Endothelial cell of umbilical vein (primary cell): ENCODE results near the gene TRMT11. TPM values are rescaled to one million over a fixed set of nuclear protein-coding genes. Genes with fewer than 3 reads are reported as not detected.

Experiments
- BruUV-seq: library from RNA; stranded (reverse); fragments of 400-500 nt; replicated peaks from 2 replicates; lab custom pipeline; 2021; lab: Mats Ljungman, UMichigan
- CTCF ChIA-PET: fragments of 300-600, 350-600 bp; sonication (Branson Sonifier 250); formaldehyde crosslinking; loops from one replicate; lab custom pipeline; 2021; ENCODE audit warnings: antibody characterized with exemption, inconsistent platforms; lab: Charles Lee
- POLR2A ChIA-PET: fragments of 300-600, 350-600 bp; sonication (Branson Sonifier 250); formaldehyde crosslinking; loops from one replicate; lab custom pipeline; 2021; ENCODE audit warnings: antibody characterized with exemption, inconsistent platforms; lab: Charles Lee
- DNase-seq: peaks from one replicate; pipeline ENCODE4 v3.0.0-alpha.2; 2011; ENCODE audit warnings: low read depth, low spot score
- FAIRE-seq: peaks from 2 replicates; lab custom pipeline; 2011; peaks lifted over from hg19 to GRCh38; lab: Jason Lieb, UNC
- H2AFZ ChIP-seq: 2 replicates; pipeline ENCODE4 v1.6.0; 2012; ENCODE audit warnings: low read depth, low read length, control low read depth, inconsistent platforms
- H3K27ac ChIP-seq: 2 replicates; pipeline ENCODE4 v1.5.1; 2011; ENCODE audit warnings: low read depth, mild to moderate bottlenecking, control low read depth, low read length, moderate library complexity; ENCODE audit not compliant: insufficient read depth
- H3K27me3 ChIP-seq, 2 experiments: 2 replicates each; pipeline versions ENCODE4 v1.6.0 to v1.6.1; 2011; ENCODE audit warnings: low read length in 2 of 2, mixed read lengths in 1 of 2; ENCODE audit not compliant: control insufficient read depth in 2 of 2, insufficient read depth in 2 of 2
- H3K36me3 ChIP-seq, 2 experiments: 2 replicates in 1 of 2; 3 replicates in 1 of 2; pipeline ENCODE4 v1.5.1; 2011; ENCODE audit warnings: low read length in 2 of 2, mild to moderate bottlenecking in 1 of 2, moderate library complexity in 1 of 2; ENCODE audit not compliant: control insufficient read depth in 2 of 2, insufficient read depth in 2 of 2; ENCODE audit errors: extremely low read depth in 1 of 2
- H3K4me1 ChIP-seq: 3 replicates; pipeline ENCODE4 v1.5.1; 2011; ENCODE audit warnings: mild to moderate bottlenecking, low read length; ENCODE audit not compliant: control insufficient read depth, insufficient read depth; ENCODE audit errors: extremely low read depth
- H3K4me2 ChIP-seq: 2 replicates; pipeline ENCODE4 v1.6.1; 2011; ENCODE audit warnings: low read length, control low read depth, mixed read lengths; ENCODE audit not compliant: insufficient read depth
- H3K4me3 ChIP-seq, 3 experiments: fragments of 200-600 bp in 1 of 3; sonication (generic), shearing (Covaris generic) in 1 of 3; replicated peaks in 1 of 3; 2 replicates each; pipeline ENCODE4 v1.5.1; 2011 to 2016; ENCODE audit warnings: control low read depth in 3 of 3, low read length in 3 of 3, mild to moderate bottlenecking in 2 of 3, inconsistent platforms in 1 of 3, low read depth in 1 of 3, moderate library complexity in 1 of 3; ENCODE audit not compliant: insufficient read depth in 1 of 3
- H3K79me2 ChIP-seq: 2 replicates; pipeline ENCODE4 v1.6.0; 2012; ENCODE audit warnings: low read length, inconsistent platforms; ENCODE audit not compliant: control insufficient read depth, insufficient read depth
- H3K9ac ChIP-seq: replicated peaks from 2 replicates; pipeline ENCODE3; 2011; ENCODE audit warnings: low read length, control low read depth; ENCODE audit not compliant: insufficient read depth; ENCODE audit errors: extremely low read depth
- H3K9me1 ChIP-seq: replicated peaks from 3 replicates; pipeline ENCODE4 v1.6.0; 2011; ENCODE audit warnings: mild to moderate bottlenecking, low read length; ENCODE audit not compliant: control insufficient read depth, insufficient read depth; ENCODE audit errors: extremely low read depth
- H3K9me3 ChIP-seq: replicated peaks from 2 replicates; pipeline ENCODE4 v1.5.1; 2012; ENCODE audit warnings: low read length, inconsistent platforms; ENCODE audit not compliant: control insufficient read depth, insufficient read depth
- H4K20me1 ChIP-seq: replicated peaks from 2 replicates; pipeline ENCODE3; 2011; ENCODE audit warnings: mild to moderate bottlenecking, low read length; ENCODE audit not compliant: control insufficient read depth, insufficient read depth; ENCODE audit errors: extremely low read depth
- CTCF ChIP-seq, 2 donors: IDR thresholded peaks; 1 replicate in 1 of 2; 2 replicates in 1 of 2; pipeline ENCODE4 v1.5.1; 2011; ENCODE audit warnings: low read length in 2 of 2, mild to moderate bottlenecking in 2 of 2, moderate library complexity in 2 of 2, control low read depth in 1 of 2, inconsistent platforms in 1 of 2, low read depth in 1 of 2; ENCODE audit not compliant: insufficient read depth in 1 of 2; ENCODE audit errors: extremely low read depth in 1 of 2
- FOS ChIP-seq: IDR thresholded peaks from 2 replicates; pipeline ENCODE4 v1.6.1; 2011; ENCODE audit warnings: mild to moderate bottlenecking, low read length, moderate library complexity, borderline replicate concordance; ENCODE audit not compliant: insufficient read depth
- GATA2 ChIP-seq: IDR thresholded peaks from 2 replicates; pipeline ENCODE4 v1.7.0; 2011; ENCODE audit warnings: low read depth, mild to moderate bottlenecking, moderate library complexity, mixed read lengths, low read length; ENCODE audit not compliant: insufficient read length, insufficient read depth
- MAX ChIP-seq: IDR thresholded peaks from 2 replicates; pipeline ENCODE4 v1.6.1; 2011; ENCODE audit not compliant: insufficient read depth, insufficient read length
- POLR2A ChIP-seq: IDR thresholded peaks from 2 replicates; pipeline ENCODE4 v1.6.1; 2012; ENCODE audit warnings: low read depth, mild to moderate bottlenecking, control low read depth, low read length
- POLR2AphosphoS5 ChIP-seq: IDR thresholded peaks from 2 replicates; pipeline ENCODE4 v1.6.1; 2012; ENCODE audit warnings: low read depth, mild to moderate bottlenecking, control low read depth, low read length, moderate library complexity; ENCODE audit not compliant: insufficient read depth
- dilution Hi-C: fragments of 300-500 bp; cut with MboI; formaldehyde crosslinking; loops from one replicate; pipeline ENCODE4 v1.15.0; 2019; ENCODE audit warnings: low sequenced_read_pairs; ENCODE audit not compliant: extremely low pct_ligation_motif_present
- intact Hi-C: fragments of 100-400 bp; cut with micrococcal nuclease; formaldehyde crosslinking; loops from one replicate; pipeline ENCODE4 v1.10.0; 2022
- polyA plus RNA-seq, 4 experiments: library from polyadenylated mRNA; depleted of rRNA in 3 of 4; stranded (reverse) in 3 of 4; unstranded in 1 of 4; fragments of >200 nt; gene quantifications; 2 replicates each; pipeline versions ENCODE4 v1.2.1 to v1.2.3, GENCODE V29; 2011 to 2012; ENCODE audit warnings: missing spikeins in 1 of 4
- total RNA-seq: library from RNA; stranded (reverse); gene quantifications from 2 replicates; pipeline ENCODE4 v1.2.3, GENCODE V29; 2021

The TRMT11 gene
- total and polyA plus RNA-seq, 2 donors (not counting 3 experiments of a cell fraction or from before 2014, with no cell fraction given): 5.1 to 10.7 TPM

- intact Hi-C loops (loop anchor here (1.0 to 5.0 kb wide), 6 partner anchors 138 to 1234 kb away; partner anchors contain the start of genes CENPW and RNF146), dilution Hi-C loops (no loop called here)
- Histone ChIP-seq H3K4me1 (no peaks in the 10 kb centered on the region), H3K27me3 (no peaks in the 10 kb centered on the region), H3K9me1 (no peaks in the 10 kb centered on the region), H3K4me3 (no peak overlapping the region), H3K9ac (no peak overlapping the region), H3K4me2 (no peak overlapping the region), H3K27ac (no peak overlapping the region), H3K36me3 (peaks cover 0 to 3% of the 10 kb centered on the region in 2 experiments), H3K79me2 (no peaks in the 10 kb centered on the region), H2AFZ (peak overlapping the region; percentile 23), H3K9me3 (no peaks in the 10 kb centered on the region), H4K20me1 (no peaks in the 10 kb centered on the region)
- FAIRE-seq: peak; percentile 95
- DNase-seq: peak; percentile 78
- BruUV-seq: no TSS peak
- POLR2A ChIA-PET: no interaction called here
- CTCF ChIA-PET: interaction anchor here (0.6 to 2.3 kb wide), 37 partner anchors 12 to 1505 kb away, joined by 3 to 34 read pairs (median 4); partner anchors contain the start of genes RNF146, RSPO3 and TRMT11
- no peak for TF ChIP-seq POLR2A
- no peak for TF ChIP-seq POLR2AphosphoS5
- TF ChIP-seq MAX: no peak
- no peak for TF ChIP-seq FOS
- TF ChIP-seq GATA2: no peak
- peak; percentile 56 to 65 for TF ChIP-seq CTCF (IDR thresholded peaks at IDR 0.05; ENCODE audit: extremely low read depth in 1 of 2, insufficient read depth in 1 of 2, low read depth in 1 of 2, low read length in 2 of 2)
Measured at GRCh38 chr6:126033696-126034095, 47.4 kb downstream of the TRMT11 start.
